Psoas muscle (tissue), 8 donors: ENCODE results near the gene NOS1AP. TPM values are rescaled to one million over a fixed set of nuclear protein-coding genes. Genes with fewer than 3 reads are reported as not detected.

ENCODE experiments used
- ATAC-seq, 4 donors: fragments of 200-7000 bp; cut with Tn5 transposase; one replicate each; pipeline ENCODE4 v1.9.1; 2020; ENCODE audit warnings: moderate library complexity in 3 of 4, mild to moderate bottlenecking in 2 of 4
- DNase-seq, 2 donors: peaks; one replicate each; pipeline ENCODE4 v3.0.0-alpha.2; 2020
- H3K27ac ChIP-seq: fragments of 200-600 bp; one replicate; pipeline ENCODE4 v1.8.0; 2022
- H3K27me3 ChIP-seq, 3 donors: fragments of 200-600 bp in 1 of 3; one replicate each; pipeline versions ENCODE4 v1.6.1 to v1.8.0; 2013 to 2022; ENCODE audit warnings: low read length in 2 of 3, mild to moderate bottlenecking in 2 of 3, moderate library complexity in 1 of 3; ENCODE audit not compliant: insufficient read depth in 3 of 3
- H3K36me3 ChIP-seq, 2 donors: fragments of 200-600 bp in 1 of 2; one replicate each; pipeline versions ENCODE4 v1.6.1 to v1.8.0; 2013 to 2022; ENCODE audit warnings: low read depth in 1 of 2, mild to moderate bottlenecking in 1 of 2, moderate library complexity in 1 of 2; ENCODE audit not compliant: insufficient read depth in 1 of 2
- H3K4me1 ChIP-seq: fragments of 200-600 bp; one replicate; pipeline ENCODE4 v1.8.0; 2022
- H3K4me3 ChIP-seq: fragments of 200-600 bp; one replicate; pipeline ENCODE4 v1.8.0; 2022; ENCODE audit warnings: mild to moderate bottlenecking
- H3K9me3 ChIP-seq: fragments of 200-600 bp; one replicate; pipeline ENCODE4 v1.8.0; 2022
- CTCF ChIP-seq: fragments of 200-600 bp; IDR thresholded peaks from one replicate; pipeline ENCODE4 v1.8.0; 2022; ENCODE audit warnings: antibody characterized with exemption
- WGBS, 3 donors: extraction: QIAGEN DNeasy Blood & Tissue Kit; methylation state at CpG; one replicate each; pipeline versions ENCODE4 v1.1.6 to v1.1.7; 2013; 5-methylcytosine and 5-hydroxymethylcytosine counted together
- intact Hi-C, 2 donors: fragments of 100-400 bp; cut with DNase I; formaldehyde crosslinking; loops; one replicate each; pipeline versions ENCODE4 v1.11.0 to v1.14.2; 2022
- polyA plus RNA-seq, 3 donors: library from polyadenylated mRNA; stranded (reverse); fragments of 200-250 nt; gene quantifications; one replicate each; pipeline ENCODE4 v1.2.3, GENCODE V29; 2013
- total RNA-seq, 4 donors: library from RNA; stranded (reverse); fragmentation: NEBNext Ultra II Directional in 2 of 4; extraction: Animal tissue kit (Norgen Biotek cat#: 25700) in 2 of 4; gene quantifications; one replicate each; pipeline versions ENCODE4 v1.2.1 to v1.2.4, GENCODE V29; 2021 to 2023
- donor health status: healthy with polysubstance abuse.
- donor health status: DM: no; HTN: no; CAD: no; lungs with moderate emphysema.
- donor health status: Bipolar disorder and iron deficiency.
- donor health status: healthy.
- donor health status: DM: yes; HTN: yes; CAD: no.
- donor health status: DM: no; HTN: no; CAD: no.
- donor health status: DM: no; HTN: no; CAD: no.
- donor health status: DM: yes; HTN: yes; CAD: no.

Gene NOS1AP
- total and polyA plus RNA-seq, 7 donors: 0.10 to 0.76 (median 0.18) TPM

GRCh38 chr1:162366149-162366548 lies 296.7 kb downstream of the NOS1AP start:
- TF ChIP-seq CTCF: no peak
- ATAC-seq (no peak), DNase-seq (no peak)
- Histone ChIP-seq H3K9me3 (no peaks in the 10 kb centered on the region), H3K27ac (no peak overlapping the region), H3K36me3 (no peaks in the 10 kb centered on the region), H3K4me3 (no peak overlapping the region), H3K27me3 (no peaks in the 10 kb centered on the region), H3K4me1 (no peaks in the 10 kb centered on the region)
- intact Hi-C loops: no loop called here
- WGBS, 3 donors: 63 to 71% (median 68%) methylated on average over 4 of the region's 4 CpGs

GRCh38 chr1:162366671-162367070 lies 297.2 kb downstream of the NOS1AP start:
- Histone ChIP-seq H3K9me3 (no peaks in the 10 kb centered on the region), H3K27ac (no peak overlapping the region), H3K4me1 (no peaks in the 10 kb centered on the region), H3K27me3 (no peaks in the 10 kb centered on the region), H3K36me3 (no peaks in the 10 kb centered on the region), H3K4me3 (no peak overlapping the region)
- no peak for TF ChIP-seq CTCF
- no peak for DNase-seq
- WGBS, 3 donors: 76 to 84% (median 81%) methylated on average over 9 of the region's 9 CpGs
- intact Hi-C loops: no loop called here
- no peak for ATAC-seq

GRCh38 chr1:162367073-162367472 lies 297.6 kb downstream of the NOS1AP start:
- TF ChIP-seq CTCF: no peak

GRCh38 chr1:162367772-162368171 lies 298.3 kb downstream of the NOS1AP start:
- no peak overlapping the region for H3K27ac ChIP-seq
- no peak overlapping the region for H3K4me3 ChIP-seq
- no peak for DNase-seq
- no peaks in the 10 kb centered on the region for H3K9me3 ChIP-seq
- H3K4me1 ChIP-seq: no peaks in the 10 kb centered on the region
- WGBS, 3 donors: 71 to 84% (median 75%) methylated on average over 10 of the region's 10 CpGs
- H3K36me3 ChIP-seq: no peaks in the 10 kb centered on the region
- no peak for TF ChIP-seq CTCF
- intact Hi-C loops: no loop called here
- no peaks in the 10 kb centered on the region for H3K27me3 ChIP-seq
- no peak for ATAC-seq

More at GRCh38 chr1:162367073-162367472, 297.6 kb downstream of the NOS1AP start:
- Histone ChIP-seq H3K4me3 (no peak overlapping the region), H3K36me3 (no peaks in the 10 kb centered on the region), H3K27ac (no peak overlapping the region), H3K4me1 (no peaks in the 10 kb centered on the region), H3K27me3 (no peaks in the 10 kb centered on the region), H3K9me3 (no peaks in the 10 kb centered on the region)
- 66 to 89% (median 81%) methylated on average over 36 of the region's 36 CpGs for WGBS, 3 donors
- intact Hi-C loops: no loop called here
- ATAC-seq: no peak
- DNase-seq: no peak

- TF ChIP-seq CTCF: no peak
- no peaks in the 10 kb centered on the region for H3K36me3 ChIP-seq
- intact Hi-C loops: no loop called here
- no peak overlapping the region for H3K27ac ChIP-seq
- no peak overlapping the region for H3K4me3 ChIP-seq
- no peak for DNase-seq
- H3K27me3 ChIP-seq: no peaks in the 10 kb centered on the region
- ATAC-seq: no peak
- H3K4me1 ChIP-seq: no peaks in the 10 kb centered on the region
- WGBS, 3 donors: 63 to 74% (median 67%) methylated on average over 4 of the region's 4 CpGs
- H3K9me3 ChIP-seq: no peaks in the 10 kb centered on the region
Measured at GRCh38 chr1:162368451-162368850, 299.0 kb downstream of the NOS1AP start.
